ENCODE data around the gene IFNL1. TPM values are rescaled to one million over a fixed set of nuclear protein-coding genes. Genes with fewer than 3 reads are reported as not detected.
"Not testable (repeated sequence)": the region's sequence is repeated elsewhere in the genome, so short reads cannot be mapped to it uniquely, and the experiment has no call there.

IFNL1 gene
- polyA plus RNA-seq, 4 donors = not detected

DNA sequence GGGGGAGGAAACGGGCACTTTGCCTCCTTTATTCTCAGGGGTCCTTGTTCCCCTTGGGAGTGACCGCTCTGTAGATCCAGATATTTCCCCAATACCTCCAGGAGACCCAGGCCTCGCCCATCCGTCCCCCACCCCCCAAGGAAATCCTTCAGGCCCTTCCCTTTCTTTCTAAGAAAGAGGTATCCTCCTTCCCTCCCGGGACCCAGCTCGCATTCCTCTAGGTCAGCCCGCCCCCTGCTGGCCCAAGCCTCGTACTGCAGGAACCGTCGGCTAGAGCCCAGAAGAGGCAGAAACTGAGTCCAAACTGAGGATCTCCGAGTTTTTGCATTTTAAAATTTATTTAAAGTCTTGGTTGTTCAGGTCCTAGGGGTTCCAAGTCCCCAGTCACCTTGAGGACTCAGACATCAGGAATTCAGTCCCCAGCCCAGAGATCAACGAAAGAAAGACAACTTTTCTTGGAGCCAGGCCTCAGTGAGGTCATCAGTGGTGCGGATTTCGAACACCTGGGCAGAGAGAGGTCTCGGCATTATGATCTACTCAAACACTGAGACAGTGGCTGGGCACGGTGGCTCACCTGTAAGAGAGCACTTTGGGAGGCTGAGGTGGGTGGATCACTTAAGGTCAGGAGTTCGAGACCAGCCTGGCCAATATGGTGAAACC lies 32.0 kb downstream of the IFNL1 start:
- peak in 2 of 4 donors; percentile 52 to 57 for DNase-seq (ENCODE audit: low read depth in 4 of 4, low spot score in 3 of 4)

DNA sequence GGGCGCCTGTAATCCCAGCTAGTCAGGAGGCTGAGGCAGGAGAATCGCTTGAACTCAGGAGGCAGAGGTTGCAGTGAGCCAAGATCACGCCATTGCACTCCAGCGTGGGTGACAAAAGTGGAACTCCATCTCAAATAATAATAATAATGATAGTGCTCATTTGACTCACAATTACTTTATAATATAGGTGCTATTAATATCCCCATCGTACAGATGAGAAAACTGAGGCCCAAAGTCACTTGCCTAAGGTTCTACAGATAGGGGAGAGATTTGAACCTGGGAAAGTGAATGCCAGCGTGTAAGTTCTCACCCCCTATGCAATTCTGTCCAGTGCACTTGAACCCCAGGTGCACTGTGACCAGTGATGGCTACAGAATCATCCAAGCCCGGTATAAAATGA lies 33.7 kb downstream of the IFNL1 start:
- no peak for DNase-seq (ENCODE audit: low read depth in 4 of 4, low spot score in 3 of 4)

DNA sequence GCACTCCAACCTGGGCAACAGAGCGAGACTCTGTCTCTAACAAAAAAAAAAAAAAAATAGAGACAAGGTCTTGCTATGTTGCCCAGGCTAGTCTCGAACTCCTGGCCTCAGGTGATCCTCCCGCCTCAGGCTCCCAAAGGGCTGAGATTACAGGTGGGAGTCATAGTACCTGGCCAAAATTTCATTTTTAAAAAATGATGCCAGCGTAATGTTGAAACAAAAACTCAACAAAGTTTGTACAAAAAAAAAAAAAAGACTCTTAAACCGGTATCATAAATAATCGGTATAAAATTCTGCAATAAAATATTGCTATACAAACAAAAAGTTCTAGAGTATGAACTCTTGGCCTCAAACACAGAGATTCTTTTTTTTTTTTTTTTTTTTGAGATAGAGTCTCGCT lies 36.1 kb downstream of the IFNL1 start:
- DNase-seq (ENCODE audit: low read depth in 4 of 4, low spot score in 3 of 4) = no peak

DNA sequence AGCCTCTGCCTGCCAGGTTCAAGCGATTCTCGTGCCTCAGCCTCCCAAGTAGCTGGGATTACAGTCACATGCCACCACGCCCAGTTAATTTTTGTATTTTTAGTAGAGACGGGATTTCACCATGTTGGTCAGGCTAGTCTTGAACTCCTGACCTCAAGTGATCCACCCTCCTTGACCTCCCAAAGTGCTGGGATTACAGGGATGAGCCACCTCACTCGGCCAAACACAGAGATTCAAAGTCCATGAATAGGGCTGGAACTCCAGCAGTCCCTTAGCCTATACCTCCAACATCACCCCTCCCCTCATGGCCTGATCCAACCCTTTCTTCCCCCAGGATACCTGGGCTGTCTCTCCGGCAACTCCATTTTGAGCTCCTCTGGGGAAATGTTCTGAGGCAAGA lies 36.5 kb downstream of the IFNL1 start:
- not testable (repeated sequence) for DNase-seq (ENCODE audit: low read depth in 4 of 4, low spot score in 3 of 4)

DNA sequence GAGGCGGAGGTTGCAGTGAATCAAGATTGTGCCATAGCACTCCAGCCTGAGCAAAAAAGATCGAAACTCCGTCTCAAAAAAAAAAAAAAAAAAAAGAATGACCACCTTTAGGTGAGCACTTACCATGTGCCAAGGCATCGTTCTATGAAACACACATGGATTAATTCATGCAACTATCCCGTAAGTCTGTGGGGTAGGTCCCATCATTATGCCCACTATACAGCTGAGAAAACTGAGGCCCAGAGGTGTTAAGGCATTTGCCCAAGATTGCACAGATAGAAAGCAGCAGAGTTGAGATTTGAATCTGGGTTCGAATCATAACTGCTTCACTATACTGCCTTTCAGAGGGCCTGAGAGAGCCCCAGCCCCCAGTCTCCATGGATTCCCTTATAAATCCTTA lies 37.3 kb downstream of the IFNL1 start:
- no peak for DNase-seq (ENCODE audit: low read depth in 4 of 4, low spot score in 3 of 4)

- no peak for DNase-seq (ENCODE audit: low read depth in 4 of 4, low spot score in 3 of 4)
Measured at GRCh38 chr19:39334444-39334976, 38.3 kb downstream of the IFNL1 start.

GRCh38 chr19:39335168-39335548 lies 39.0 kb downstream of the IFNL1 start:
- no peak for DNase-seq (ENCODE audit: low read depth in 4 of 4, low spot score in 3 of 4)

DNA sequence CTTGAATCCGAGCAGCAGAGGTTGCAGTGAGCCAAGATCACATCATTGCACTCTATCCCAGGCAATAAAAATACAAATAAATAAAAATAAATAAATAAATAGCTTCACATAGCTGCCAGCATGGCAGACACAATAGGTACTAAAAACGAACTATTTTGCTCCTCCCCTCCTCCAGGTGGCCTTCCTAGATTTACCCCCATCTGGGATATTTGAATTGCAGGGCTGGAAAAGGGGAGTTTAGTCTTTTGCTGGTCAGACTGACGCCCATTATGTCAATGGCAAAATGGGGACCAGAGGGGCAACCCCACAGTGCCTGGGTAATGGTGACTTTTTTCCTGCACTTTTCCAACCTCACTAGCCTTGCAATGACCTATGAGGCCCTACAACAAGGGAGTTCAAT lies 40.3 kb downstream of the IFNL1 start:
- DNase-seq (ENCODE audit: low read depth in 4 of 4, low spot score in 3 of 4) = no peak

- DNase-seq (ENCODE audit: low read depth in 4 of 4, low spot score in 3 of 4) = no peak
Measured at GRCh38 chr19:39339674-39340073, 43.5 kb downstream of the IFNL1 start.

DNA sequence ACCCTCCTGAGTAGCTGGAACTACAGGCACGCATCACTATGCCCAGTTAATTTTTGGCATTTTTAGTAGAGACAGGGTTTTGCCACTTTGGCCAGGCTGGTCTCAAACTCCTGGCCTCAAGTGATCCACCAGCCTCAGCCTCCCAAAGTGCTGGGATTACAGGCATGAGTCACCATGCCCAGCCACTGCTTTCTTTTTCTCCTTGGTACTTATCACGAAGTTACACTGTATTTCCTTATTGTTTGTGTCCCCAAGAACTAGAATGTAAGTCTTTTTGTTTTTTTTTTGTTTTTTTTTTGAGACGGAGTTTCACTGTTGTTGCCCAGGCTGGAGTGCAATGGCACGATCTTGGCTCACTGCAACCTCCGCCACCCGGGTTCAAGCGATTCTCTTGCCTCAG lies 43.9 kb downstream of the IFNL1 start:
- DNase-seq (ENCODE audit: low read depth in 4 of 4, low spot score in 3 of 4) = not testable (repeated sequence)

- peak in 1 of 4 donors; percentile 24 for DNase-seq (ENCODE audit: low read depth in 4 of 4, low spot score in 3 of 4)
Measured at GRCh38 chr19:39341129-39341718, 45.0 kb downstream of the IFNL1 start.

- peak; percentile 93 to 97 (median 94) for DNase-seq (ENCODE audit: low read depth in 4 of 4, low spot score in 3 of 4)
Measured at GRCh38 chr19:39341719-39342604, 45.8 kb downstream of the IFNL1 start, which contains the start of gene SAMD4B. Gene SAMD4B, plus strand, starts transcription at chr19:39342421. Its CDS starts 14,473 bp downstream, at chr19:39356894.

DNA sequence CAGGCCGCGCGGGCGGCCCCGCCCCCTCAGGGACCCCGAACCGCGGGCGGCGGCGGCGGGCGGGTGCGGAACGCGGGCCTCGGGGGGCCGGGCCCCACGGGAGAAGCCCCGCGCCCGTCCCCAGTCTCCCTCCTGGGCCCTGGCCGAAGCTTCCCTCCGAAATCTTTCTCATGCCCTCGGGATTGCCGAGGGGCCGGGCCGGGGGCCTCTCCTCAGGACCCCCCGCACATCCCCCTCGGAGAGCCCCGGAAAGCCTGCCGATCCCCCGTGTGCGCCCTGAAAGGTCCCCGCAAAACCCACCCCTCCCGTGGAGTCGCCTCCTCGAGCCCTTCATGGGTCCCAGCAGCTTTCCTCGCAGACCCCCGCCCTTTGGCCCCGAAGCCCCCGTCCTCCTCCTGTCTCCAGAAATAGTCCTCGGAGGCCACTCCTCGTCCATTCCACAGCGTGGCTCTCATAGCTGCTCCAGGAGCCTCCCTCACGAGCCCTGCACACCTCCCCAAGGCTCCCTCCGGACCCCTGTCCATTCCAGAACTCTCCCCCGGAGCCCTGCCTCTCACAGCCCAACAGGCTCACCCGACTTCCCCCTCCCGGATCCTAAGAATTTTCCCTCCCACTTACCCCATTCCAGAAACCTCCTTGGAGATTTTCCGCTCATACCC lies 46.6 kb downstream of the IFNL1 start:
- DNase-seq (ENCODE audit: low read depth in 4 of 4, low spot score in 3 of 4) = no peak

GRCh38 chr19:39345956-39346355 lies 49.7 kb downstream of the IFNL1 start:
- no peak for DNase-seq (ENCODE audit: low read depth in 4 of 4, low spot score in 3 of 4)

DNA sequence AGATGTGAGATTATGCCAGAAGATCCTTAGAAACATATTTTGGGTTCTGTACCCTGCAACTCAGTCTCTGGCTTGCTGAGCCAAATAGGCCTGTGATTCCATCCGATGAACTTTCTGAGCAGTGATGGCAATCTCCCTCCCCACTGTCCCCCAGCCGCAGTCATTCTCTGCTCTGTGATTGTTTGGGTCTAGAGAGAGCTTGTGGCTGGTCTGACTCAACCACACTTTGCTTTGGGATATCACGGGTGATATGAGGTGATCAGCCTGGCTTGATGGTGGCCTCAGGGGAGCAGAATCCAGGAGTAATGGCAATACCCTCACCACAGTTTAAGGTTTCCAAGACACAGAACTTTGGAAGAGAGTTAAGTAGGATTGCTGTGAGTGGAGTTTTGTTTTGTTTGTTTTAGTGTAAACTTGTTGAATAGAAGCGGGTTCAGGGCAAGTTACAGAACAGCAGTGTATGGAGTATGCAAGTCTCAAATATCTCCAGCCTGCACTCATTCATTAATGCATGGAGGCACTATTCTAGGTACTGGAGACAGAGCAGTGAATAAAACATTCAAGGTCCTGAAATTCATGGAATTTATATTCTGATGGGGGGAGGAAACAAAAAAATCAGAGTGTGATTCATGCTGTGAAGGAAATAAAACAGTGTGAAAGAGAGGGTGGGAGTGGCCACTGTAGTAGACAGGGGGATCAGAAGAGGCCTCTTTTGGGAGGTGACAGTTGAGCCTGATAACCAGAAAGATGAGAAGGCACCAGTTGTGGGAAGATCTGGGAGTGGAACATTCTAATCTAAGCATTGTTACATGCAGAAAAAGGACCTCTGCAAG lies 51.3 kb downstream of the IFNL1 start:
- no peak for DNase-seq (ENCODE audit: low read depth in 4 of 4, low spot score in 3 of 4)

Other genes with a start within 250 kb of the IFNL1 start
- under 1 TPM; 0.08 to 0.79 (median 0.34) TPM for gene ACP7, start 212.0 kb upstream of the IFNL1 start, polyA plus RNA-seq (ENCODE audit: insufficient read length in 4 of 4)
- 10 to 100 TPM; 29.4 to 74.0 (median 49.6) TPM for gene PAK4, start 170.6 kb upstream of the IFNL1 start, polyA plus RNA-seq (ENCODE audit: insufficient read length in 4 of 4)
- gene NCCRP1, start 99.4 kb upstream of the IFNL1 start, polyA plus RNA-seq (ENCODE audit: insufficient read length in 4 of 4) = 1 to 10 TPM in 2 of 4 donors, under 1 TPM in 2; 0.08 to 3.9 (median 1.1) TPM
- not detected for gene SYCN, start 92.1 kb upstream of the IFNL1 start, polyA plus RNA-seq (ENCODE audit: insufficient read length in 4 of 4)
- not detected for gene IFNL3, start 51.4 kb upstream of the IFNL1 start, polyA plus RNA-seq (ENCODE audit: insufficient read length in 4 of 4)
- under 1 TPM in 1 of 4 donors, not detected in 3; 0.34 TPM for gene IFNL4, start 47.6 kb upstream of the IFNL1 start, polyA plus RNA-seq (ENCODE audit: insufficient read length in 4 of 4)
- not detected for gene IFNL2, start 28.0 kb upstream of the IFNL1 start, polyA plus RNA-seq (ENCODE audit: insufficient read length in 4 of 4)
- gene LRFN1, start 24.5 kb downstream of the IFNL1 start, polyA plus RNA-seq (ENCODE audit: insufficient read length in 4 of 4) = 1 to 10 TPM; 1.2 to 2.0 (median 1.7) TPM
- 10 to 100 TPM; 22.1 to 23.8 (median 22.1) TPM for gene GMFG, start 39.6 kb downstream of the IFNL1 start, polyA plus RNA-seq (ENCODE audit: insufficient read length in 4 of 4)
- 100 to 1,000 TPM in 3 of 4 donors, 10 to 100 TPM in 1; 89.6 to 139 (median 111) TPM for gene SAMD4B, start 46.0 kb downstream of the IFNL1 start, polyA plus RNA-seq (ENCODE audit: insufficient read length in 4 of 4)
- 10 to 100 TPM; 53.9 to 76.8 (median 65.2) TPM for gene PAF1, start 94.7 kb downstream of the IFNL1 start, polyA plus RNA-seq (ENCODE audit: insufficient read length in 4 of 4)
- 10 to 100 TPM; 34.1 to 42.3 (median 38.4) TPM for gene MED29, start 95.0 kb downstream of the IFNL1 start, polyA plus RNA-seq (ENCODE audit: insufficient read length in 4 of 4)
- 100 to 1,000 TPM in 1 of 4 donors, 10 to 100 TPM in 3; 18.4 to 945 (median 37.0) TPM for gene ZFP36, start 110.4 kb downstream of the IFNL1 start, polyA plus RNA-seq (ENCODE audit: insufficient read length in 4 of 4)
- gene PLEKHG2, start 116.3 kb downstream of the IFNL1 start, polyA plus RNA-seq (ENCODE audit: insufficient read length in 4 of 4) = 100 to 1,000 TPM in 1 of 4 donors, 10 to 100 TPM in 3; 67.3 to 130 (median 90.1) TPM
- 1,000 to 10,000 TPM; 1,121 to 1,373 (median 1,329) TPM for gene RPS16, start 139.5 kb downstream of the IFNL1 start, polyA plus RNA-seq (ENCODE audit: insufficient read length in 4 of 4)
- 100 to 1,000 TPM; 112 to 158 (median 132) TPM for gene SUPT5H, start 149.2 kb downstream of the IFNL1 start, polyA plus RNA-seq (ENCODE audit: insufficient read length in 4 of 4)
- gene TIMM50, start 184.4 kb downstream of the IFNL1 start, polyA plus RNA-seq (ENCODE audit: insufficient read length in 4 of 4) = 10 to 100 TPM; 48.5 to 94.1 (median 74.2) TPM
- gene DLL3, start 202.5 kb downstream of the IFNL1 start, polyA plus RNA-seq (ENCODE audit: insufficient read length in 4 of 4) = under 1 TPM; 0.33 to 0.78 (median 0.64) TPM
- gene SELENOV, start 218.7 kb downstream of the IFNL1 start, polyA plus RNA-seq (ENCODE audit: insufficient read length in 4 of 4) = 1 to 10 TPM; 3.2 to 8.2 (median 5.5) TPM
- 1 to 10 TPM; 4.2 to 5.3 (median 4.5) TPM for gene EID2B, start 236.4 kb downstream of the IFNL1 start, polyA plus RNA-seq (ENCODE audit: insufficient read length in 4 of 4)
- 10 to 100 TPM; 16.2 to 24.3 (median 20.1) TPM for gene EID2, start 243.8 kb downstream of the IFNL1 start, polyA plus RNA-seq (ENCODE audit: insufficient read length in 4 of 4)

Data from left renal pelvis (tissue), 4 donors.